Chondrocyte (in vitro differentiated cells): Measurements from ENCODE around the gene CUBN. TPM values are rescaled to one million over a fixed set of nuclear protein-coding genes. Genes with fewer than 3 reads are reported as not detected.
"Not testable (repeated sequence)": the region's sequence is repeated elsewhere in the genome, so short reads cannot be mapped to it uniquely, and the experiment has no call there.

Experiments
- DNase-seq: peaks from one replicate; pipeline ENCODE4 v3.0.0; 2021; ENCODE audit warnings: mixed read lengths, low spot score
- H3K27ac Mint-ChIP-seq: one replicate; pipeline ENCODE4 v1.8.0; 2021; ENCODE audit warnings: mild to moderate bottlenecking, moderate library complexity, mixed read lengths; ENCODE audit not compliant: unreplicated experiment
- H3K27me3 Mint-ChIP-seq: 2 replicates; pipeline ENCODE4 v1.8.0; 2021; ENCODE audit warnings: low read depth, mixed read lengths
- H3K36me3 Mint-ChIP-seq: 2 replicates; pipeline ENCODE4 v1.8.0; 2021; ENCODE audit warnings: low read depth, mixed read lengths
- H3K4me1 Mint-ChIP-seq: 2 replicates; pipeline ENCODE4 v1.8.0; 2021; ENCODE audit warnings: low read depth, mild to moderate bottlenecking, mixed read lengths
- H3K4me3 Mint-ChIP-seq: one replicate; pipeline ENCODE4 v1.8.0; 2021; ENCODE audit warnings: mild to moderate bottlenecking, moderate library complexity, mixed read lengths; ENCODE audit not compliant: unreplicated experiment
- H3K9me3 Mint-ChIP-seq: 2 replicates; pipeline ENCODE4 v1.8.0; 2021; ENCODE audit warnings: low read depth, mixed read lengths
- CTCF ChIP-seq: fragments of 200-600 bp; sonication (generic); IDR thresholded peaks from 2 replicates; pipeline ENCODE4 v1.5.0; 2021; ENCODE audit warnings: antibody characterized with exemption, mild to moderate bottlenecking, moderate library complexity
- total RNA-seq: library from RNA; stranded (reverse); gene quantifications from 3 replicates; pipeline ENCODE4 v1.2.1, GENCODE V29; 2021

CUBN gene
- total RNA-seq, 1 donor from 2014 or later, result 1.0 TPM

- Mint-ChIP-seq H3K9me3 (no peaks in the 10 kb centered on the region), H3K36me3 (no peaks in the 10 kb centered on the region), H3K27me3 (no peaks in the 10 kb centered on the region), H3K27ac (peak overlapping the region; percentile 98), H3K4me1 (peaks cover 49% of the 10 kb centered on the region), H3K4me3 (peak overlapping the region; percentile 28)
- no peak for TF ChIP-seq CTCF
- DNase-seq, result no peak
Measured at GRCh38 chr10:16832351-16833080, 297.1 kb downstream of the CUBN start.

GRCh38 chr10:16828701-16829175 is 300.9 kb downstream of the CUBN start:
- Mint-ChIP-seq H3K4me1 (peaks cover 48% of the 10 kb centered on the region), H3K36me3 (no peaks in the 10 kb centered on the region), H3K9me3 (no peaks in the 10 kb centered on the region), H3K27ac (peak overlapping the region; percentile 84), H3K4me3 (peak overlapping the region; percentile 33), H3K27me3 (no peaks in the 10 kb centered on the region)
- DNase-seq, result no peak
- no peak for TF ChIP-seq CTCF

- H3K4me1 Mint-ChIP-seq, result peaks cover 42% of the 10 kb centered on the region
- TF ChIP-seq CTCF, result peak; percentile 86
- H3K36me3 Mint-ChIP-seq, result no peaks in the 10 kb centered on the region
- peak overlapping the region; percentile 84 for H3K27ac Mint-ChIP-seq
- H3K27me3 Mint-ChIP-seq, result no peaks in the 10 kb centered on the region
- H3K9me3 Mint-ChIP-seq, result no peaks in the 10 kb centered on the region
- no peak for DNase-seq
- peak overlapping the region; percentile 33 for H3K4me3 Mint-ChIP-seq
Measured at GRCh38 chr10:16828114-16828568, 301.5 kb downstream of the CUBN start.

GRCh38 chr10:16827474-16827873 is 302.1 kb downstream of the CUBN start:
- not testable (repeated sequence) for H3K36me3 Mint-ChIP-seq, H3K4me3 Mint-ChIP-seq, H3K9me3 Mint-ChIP-seq, H3K27me3 Mint-ChIP-seq, H3K27ac Mint-ChIP-seq, DNase-seq
- peaks cover 35% of the 10 kb centered on the region for H3K4me1 Mint-ChIP-seq

GRCh38 chr10:16822726-16823360 is 306.8 kb downstream of the CUBN start:
- no peaks in the 10 kb centered on the region for H3K27me3 Mint-ChIP-seq
- H3K4me1 Mint-ChIP-seq, result peaks cover 9% of the 10 kb centered on the region
- H3K36me3 Mint-ChIP-seq, result peaks cover 9% of the 10 kb centered on the region
- no peak overlapping the region for H3K4me3 Mint-ChIP-seq
- peaks cover 11% of the 10 kb centered on the region for H3K9me3 Mint-ChIP-seq
- no peak for TF ChIP-seq CTCF
- no peak for DNase-seq
- H3K27ac Mint-ChIP-seq, result no peak overlapping the region
